ENCODE results near the gene OR5AP2.
"Not testable (repeated sequence)": the region's sequence is repeated elsewhere in the genome, so short reads cannot be mapped to it uniquely, and the experiment has no call there.

- not testable (repeated sequence) for TF ChIP-seq CTCF (optimal IDR thresholded peaks at IDR 0.05 in 1 of 3, IDR thresholded peaks at IDR 0.05 in 1 of 3, conservative IDR thresholded peaks at IDR 0.05 in 1 of 3; ENCODE audit: extremely low read depth in 1 of 3, insufficient read depth in 2 of 3, low read length in 3 of 3); EZH2 (IDR thresholded peaks at IDR 0.05; ENCODE audit: low read length)
These were observed 48.9 kb upstream of the OR5AP2 start for GRCh38 chr11:56691179-56691578.
